HG03378 (cell line): ENCODE results near the gene ERO1A.
"Not testable (repeated sequence)": the region's sequence is repeated elsewhere in the genome, so short reads cannot be mapped to it uniquely, and the experiment has no call there.

Experiments
- ATAC-seq: cut with Tn5 transposase; IDR thresholded peaks from one replicate; pipeline ENCODE4 v1.9.1; 2021; ENCODE audit warnings: mild to moderate bottlenecking, moderate library complexity; ENCODE audit not compliant: unreplicated experiment

The ERO1A gene, protein sequence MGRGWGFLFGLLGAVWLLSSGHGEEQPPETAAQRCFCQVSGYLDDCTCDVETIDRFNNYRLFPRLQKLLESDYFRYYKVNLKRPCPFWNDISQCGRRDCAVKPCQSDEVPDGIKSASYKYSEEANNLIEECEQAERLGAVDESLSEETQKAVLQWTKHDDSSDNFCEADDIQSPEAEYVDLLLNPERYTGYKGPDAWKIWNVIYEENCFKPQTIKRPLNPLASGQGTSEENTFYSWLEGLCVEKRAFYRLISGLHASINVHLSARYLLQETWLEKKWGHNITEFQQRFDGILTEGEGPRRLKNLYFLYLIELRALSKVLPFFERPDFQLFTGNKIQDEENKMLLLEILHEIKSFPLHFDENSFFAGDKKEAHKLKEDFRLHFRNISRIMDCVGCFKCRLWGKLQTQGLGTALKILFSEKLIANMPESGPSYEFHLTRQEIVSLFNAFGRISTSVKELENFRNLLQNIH

GRCh38 chr14:52695481-52696091 is at the start of gene ERO1A:
TSS of gene ERO1A (minus strand) at chr14:52695558. CDS start at chr14:52695481, 77 bp downstream.
- peak; percentile 38 for ATAC-seq

DNA sequence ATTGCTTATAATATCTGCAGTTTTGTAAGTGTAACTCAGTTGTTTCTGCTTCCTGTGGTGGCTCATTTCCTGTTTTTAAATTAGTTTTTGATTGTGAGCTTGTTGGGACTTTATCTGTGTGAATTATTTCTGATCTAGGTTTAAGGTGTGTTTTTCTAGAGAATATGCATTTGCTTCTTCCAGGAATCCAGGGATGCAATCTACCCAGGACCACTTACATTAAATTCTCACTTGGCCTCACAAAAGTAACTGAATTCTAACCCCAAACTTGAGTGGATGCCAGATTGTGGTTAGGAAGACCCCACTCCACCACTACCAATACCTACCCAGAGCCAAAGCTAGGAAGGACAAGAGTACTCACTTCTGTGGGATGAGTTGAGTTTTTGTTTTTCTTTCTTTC is 46.5 kb upstream of the ERO1A start:
- ATAC-seq: peak; percentile 37

DNA sequence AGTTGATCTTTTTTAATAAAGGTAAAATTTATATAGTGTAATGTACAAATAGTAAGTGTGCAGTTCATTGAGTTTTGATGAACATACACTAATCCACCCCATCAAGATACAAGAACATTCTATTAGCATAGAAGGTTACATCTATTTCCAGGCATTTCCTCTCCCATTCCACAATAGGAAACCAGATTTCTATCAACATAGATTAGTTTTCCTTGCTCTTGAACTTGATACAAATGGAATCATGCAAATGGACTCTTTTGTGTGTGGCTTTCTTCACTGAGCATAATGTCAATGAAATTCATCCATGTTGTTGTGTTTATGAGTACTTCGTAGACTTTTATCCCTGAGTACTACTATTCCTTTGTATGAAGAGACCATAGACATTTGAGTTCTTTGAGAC is 45.4 kb upstream of the ERO1A start:
- no peak for ATAC-seq

DNA sequence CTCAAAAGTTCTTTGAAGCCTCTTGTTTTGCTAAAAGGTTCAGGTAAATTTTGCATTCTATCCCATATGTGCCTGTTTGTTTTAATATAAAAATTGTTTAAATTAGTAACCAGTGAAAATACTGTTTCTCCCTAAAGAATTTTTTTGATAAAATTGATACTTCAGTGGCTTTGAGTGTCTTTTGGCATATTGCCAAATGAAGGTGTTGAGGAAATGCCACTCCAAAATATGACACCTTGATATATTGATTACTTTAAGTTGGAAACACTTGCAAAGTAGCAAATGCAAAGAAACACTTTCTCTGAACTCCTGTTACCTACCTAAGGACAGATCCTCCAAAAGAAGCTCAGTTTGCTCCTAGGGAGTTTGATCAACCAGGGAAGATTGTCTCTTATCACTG is 43.1 kb upstream of the ERO1A start:
- no peak for ATAC-seq

GRCh38 chr14:52735921-52736489 is 40.6 kb upstream of the ERO1A start:
- no peak for ATAC-seq

DNA sequence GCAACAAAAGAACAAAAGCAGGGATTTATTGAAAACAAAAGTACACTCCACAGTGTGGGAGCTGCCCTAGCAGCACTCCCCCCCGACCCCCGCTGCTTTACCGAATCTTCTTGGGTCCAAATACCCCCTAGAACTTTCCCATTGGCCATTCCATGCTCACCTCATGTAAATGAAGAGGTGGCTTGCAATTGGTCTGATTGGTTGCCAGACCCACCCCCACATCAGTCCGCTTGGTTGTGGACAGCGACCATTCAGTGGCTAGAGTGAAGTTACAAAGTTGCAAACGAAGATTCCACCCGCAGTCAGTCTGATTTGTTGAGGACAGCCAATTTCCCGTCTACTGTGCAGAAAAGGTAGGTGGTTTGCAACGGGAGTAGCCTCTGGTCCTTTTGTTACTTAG is 38.5 kb upstream of the ERO1A start:
- ATAC-seq: no peak

GRCh38 chr14:52730709-52731111 is 35.4 kb upstream of the ERO1A start:
- no peak for ATAC-seq

DNA sequence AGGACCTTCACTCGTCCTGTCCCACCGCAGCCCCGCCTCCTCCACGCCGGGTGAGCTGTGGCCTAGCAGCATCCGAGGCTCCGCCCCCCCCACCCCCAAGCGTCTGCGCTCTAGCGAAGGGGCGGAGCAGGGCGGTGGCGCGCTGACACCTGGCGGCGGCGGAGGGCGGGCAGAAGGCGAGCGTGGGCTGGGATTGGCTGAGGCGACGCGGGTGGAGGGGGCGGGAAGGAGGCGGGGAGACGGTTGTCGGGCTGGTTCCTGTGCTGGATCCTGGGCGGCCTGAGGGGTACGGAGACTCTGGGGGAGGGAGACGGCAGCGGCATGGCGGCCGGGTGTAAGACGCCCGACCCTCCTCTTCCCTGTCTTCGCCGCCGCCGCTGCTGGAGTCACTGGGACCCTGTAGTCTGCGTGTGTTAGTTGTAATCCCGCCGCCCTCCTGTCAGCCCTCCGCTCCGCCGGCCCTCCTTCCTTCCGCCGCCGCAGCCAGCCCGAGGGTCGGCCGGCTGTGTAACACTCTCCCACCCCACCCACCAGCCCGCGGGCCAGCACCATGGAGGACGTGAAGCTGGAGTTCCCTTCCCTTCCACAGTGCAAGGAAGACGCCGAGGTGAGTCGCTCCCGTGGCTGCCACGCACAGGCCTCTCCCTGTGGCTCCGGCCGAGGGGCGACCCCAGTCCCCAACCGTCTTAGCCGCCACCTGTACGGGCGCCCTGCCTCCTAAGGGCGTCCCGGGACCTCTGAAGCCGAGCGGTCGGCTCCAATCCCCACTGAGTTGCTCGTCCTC is 34.8 kb upstream of the ERO1A start, which contains the start of gene STYX:
STYX (plus strand) TSS at position 242 of the 784 bp plus-strand sequence; CDS start at position 551, 309 bp downstream.
- ATAC-seq: peak; percentile 88

DNA sequence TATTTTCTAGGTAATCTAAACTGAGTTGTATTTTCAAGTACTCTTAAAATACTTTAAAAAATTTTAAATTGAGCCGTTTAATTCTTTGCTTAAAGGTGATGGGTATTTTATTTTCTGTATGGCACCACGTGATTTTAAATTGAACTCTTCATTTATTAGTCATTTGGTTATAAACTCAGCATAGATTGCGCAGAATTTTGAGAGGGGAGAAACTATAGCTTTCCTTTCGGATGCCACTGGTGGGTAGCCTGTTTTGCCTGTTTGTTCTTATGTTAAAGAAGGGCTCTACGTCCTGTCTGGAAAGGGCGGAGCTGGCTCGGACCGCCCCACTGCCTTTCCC is 34.2 kb upstream of the ERO1A start:
- ATAC-seq: no peak

DNA sequence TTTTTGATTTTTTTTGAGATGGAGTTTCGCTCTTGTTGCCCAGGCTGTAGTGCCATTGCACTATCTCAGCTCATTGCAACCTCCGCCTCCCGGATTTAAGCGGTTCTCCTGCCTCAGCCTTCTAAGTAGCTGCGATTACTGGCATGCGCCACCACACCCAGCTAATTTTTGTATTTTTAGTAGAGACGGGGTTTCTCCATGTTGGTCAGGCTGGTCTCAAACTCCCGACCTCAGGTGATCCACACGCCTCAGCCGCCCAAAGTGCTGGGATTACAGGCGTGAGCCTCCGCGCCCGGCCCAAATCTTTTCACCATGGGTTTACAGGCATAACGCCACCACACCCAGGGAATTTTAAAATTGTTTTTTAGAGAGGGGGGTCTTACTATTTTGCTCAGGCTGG is 33.7 kb upstream of the ERO1A start:
- not testable (repeated sequence) for ATAC-seq

DNA sequence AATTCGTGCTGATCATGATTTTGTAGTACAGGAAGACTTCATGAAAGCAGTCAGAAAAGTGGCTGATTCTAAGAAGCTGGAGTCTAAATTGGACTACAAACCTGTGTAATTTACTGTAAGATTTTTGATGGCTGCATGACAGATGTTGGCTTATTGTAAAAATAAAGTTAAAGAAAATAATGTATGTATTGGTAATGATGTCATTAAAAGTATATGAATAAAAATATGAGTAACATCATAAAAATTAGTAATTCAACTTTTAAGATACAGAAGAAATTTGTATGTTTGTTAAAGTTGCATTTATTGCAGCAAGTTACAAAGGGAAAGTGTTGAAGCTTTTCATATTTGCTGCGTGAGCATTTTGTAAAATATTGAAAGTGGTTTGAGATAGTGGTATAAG is 32.2 kb upstream of the ERO1A start:
- not testable (repeated sequence) for ATAC-seq

GRCh38 chr14:52724360-52724644 is 28.9 kb upstream of the ERO1A start:
- no peak for ATAC-seq

DNA sequence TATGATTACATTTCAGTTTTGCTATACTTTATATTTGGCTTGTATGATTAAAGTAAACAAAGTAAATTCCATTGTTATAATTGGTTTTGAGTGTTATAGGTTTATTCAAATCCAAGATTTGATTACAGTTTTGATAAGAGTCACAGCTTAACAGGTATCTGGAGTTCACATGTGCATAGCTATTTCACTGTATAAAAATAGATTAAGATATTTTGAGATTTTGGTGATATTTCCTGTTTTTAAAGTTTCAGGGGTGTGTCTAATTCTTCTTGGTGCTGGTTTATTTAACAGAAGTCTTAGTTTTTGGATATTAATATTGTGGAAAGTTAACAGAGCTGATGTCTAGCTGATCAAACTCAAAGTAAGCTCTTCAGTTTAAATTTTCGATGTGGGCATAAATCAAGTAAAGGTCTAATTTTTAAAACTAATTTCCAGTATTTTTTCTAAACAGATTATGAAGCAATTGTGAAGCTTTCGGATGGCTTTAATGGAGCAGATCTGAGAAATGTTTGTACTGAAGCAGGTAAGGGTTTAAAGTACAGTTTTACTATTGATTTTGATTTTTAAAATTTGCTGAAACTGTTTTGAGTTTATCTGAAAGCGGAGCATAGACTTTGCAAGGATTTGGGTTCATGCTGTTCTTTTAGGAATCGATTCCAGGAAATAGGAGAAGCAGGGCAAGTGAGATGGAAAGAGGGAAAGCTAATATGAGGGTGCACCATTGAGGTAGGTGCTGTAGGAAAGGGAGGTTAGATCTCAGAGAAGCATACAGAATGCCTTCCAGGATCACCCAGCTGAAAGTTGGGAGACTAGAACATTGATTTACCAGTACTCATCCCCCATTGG is 28.4 kb upstream of the ERO1A start:
- ATAC-seq: no peak

DNA sequence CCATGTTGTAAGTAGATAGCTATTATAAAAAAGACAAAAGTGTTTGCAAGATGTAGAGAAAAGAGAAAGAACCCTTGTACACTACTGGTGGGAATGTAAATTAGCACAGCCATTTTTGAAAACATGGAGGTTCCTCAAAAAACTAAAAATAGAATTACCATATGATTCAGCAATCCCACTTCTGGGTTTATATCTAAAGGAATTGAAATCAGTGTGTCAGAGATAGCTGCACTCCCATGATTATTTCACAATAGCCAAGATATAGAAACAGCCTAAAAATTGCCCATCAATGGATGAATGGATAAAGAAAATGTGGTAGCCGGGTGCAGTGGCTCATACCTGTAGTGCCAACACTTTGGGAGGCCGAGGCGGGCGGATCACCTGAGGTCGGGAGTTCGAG is 20.8 kb upstream of the ERO1A start:
- ATAC-seq: no peak

- ATAC-seq: no peak
Observed at GRCh38 chr14:52711666-52712065, 16.3 kb upstream of the ERO1A start.

- peak; percentile 88 for ATAC-seq
Observed at GRCh38 chr14:52706724-52707706, 11.7 kb upstream of the ERO1A start, which contains the start of gene PSMC6. TSS of gene PSMC6 (plus strand) at chr14:52707200. CDS start at chr14:52707220, 20 bp downstream.

GRCh38 chr14:52706286-52706685 is 10.9 kb upstream of the ERO1A start:
- ATAC-seq: no peak

- no peak for ATAC-seq
Observed at GRCh38 chr14:52703664-52704063, 8.3 kb upstream of the ERO1A start.

DNA sequence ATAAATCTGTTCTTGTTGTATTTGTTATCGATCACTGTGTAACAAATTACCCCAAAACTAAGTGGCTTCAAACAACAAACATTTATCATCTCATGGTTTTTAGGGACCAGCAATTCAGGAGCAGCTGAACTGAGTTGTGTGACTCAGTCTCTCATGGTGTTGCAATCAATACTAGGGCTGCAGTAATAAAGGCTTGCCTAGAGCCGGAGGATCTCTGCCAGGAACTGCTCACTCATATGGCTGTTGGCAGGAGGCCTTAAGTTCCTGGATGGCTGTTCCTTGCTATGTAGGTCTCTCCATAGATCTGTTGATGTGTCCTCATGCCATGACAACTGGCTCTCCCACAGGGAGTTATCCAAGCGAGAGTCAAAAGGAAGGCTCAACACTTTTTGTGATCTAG is 7.9 kb upstream of the ERO1A start:
- ATAC-seq: no peak
